ENCODE results near the gene DNPEP.

DNA sequence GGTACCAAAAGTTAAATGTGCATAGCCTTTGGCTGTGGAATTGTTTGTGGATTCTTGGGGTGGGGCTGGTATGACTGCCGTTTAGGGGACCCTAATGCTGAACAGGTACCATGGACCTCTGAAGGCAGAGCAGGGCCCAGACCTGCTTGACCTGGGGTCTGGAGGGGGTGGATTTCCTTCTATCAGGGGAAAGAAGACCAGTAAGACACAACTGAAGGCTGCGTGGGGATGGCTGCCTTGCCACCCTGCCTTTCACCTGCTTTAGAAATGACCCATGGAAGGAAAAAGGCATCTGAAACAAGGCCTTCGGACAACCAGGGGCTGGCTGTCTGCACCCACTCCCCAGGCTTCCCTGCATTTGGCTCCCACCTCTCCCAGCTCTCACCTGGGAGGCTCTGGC is 37.5 kb downstream of the DNPEP start:
- TF ChIP-seq CTCF (IDR thresholded peaks at IDR 0.05) (no peak), POLR2A (IDR thresholded peaks at IDR 0.05) (no peak)
